Uterus (tissue), 4 donors: ENCODE data around the gene ASB11. TPM values are rescaled to one million over a fixed set of nuclear protein-coding genes. Genes with fewer than 3 reads are reported as not detected.
"Not testable (repeated sequence)": the region's sequence is repeated elsewhere in the genome, so short reads cannot be mapped to it uniquely, and the experiment has no call there.

Experiments
- DNase-seq, 2 donors: peaks; one replicate each; pipeline ENCODE4 v3.0.0-alpha.2; 2019 to 2020
- H3K27ac ChIP-seq, 2 donors: fragments of 200-600 bp; sonication (generic); 1 replicate in 1 of 2; 2 replicates in 1 of 2; pipeline ENCODE4 v1.5.1; 2016 to 2018
- H3K27me3 ChIP-seq, 2 donors: fragments of 200-600 bp; sonication (generic); one replicate each; pipeline ENCODE4 v1.5.1; 2018 to 2019; ENCODE audit warnings: control low read depth in 1 of 2
- H3K36me3 ChIP-seq, 2 donors: fragments of 200-600 bp; sonication (generic); one replicate each; pipeline ENCODE4 v1.5.1; 2019; ENCODE audit warnings: control low read depth in 1 of 2
- H3K4me1 ChIP-seq, 2 donors: fragments of 200-600 bp; sonication (generic); one replicate each; pipeline ENCODE4 v1.5.1; 2018 to 2019; ENCODE audit warnings: control low read depth in 1 of 2
- H3K4me3 ChIP-seq, 2 donors: fragments of 200-600 bp; sonication (generic); 1 replicate in 1 of 2; 2 replicates in 1 of 2; pipeline ENCODE4 v1.5.1; 2018 to 2019; ENCODE audit warnings: mild to moderate bottlenecking in 1 of 2
- H3K9me3 ChIP-seq, 2 donors: fragments of 200-600 bp; sonication (generic); one replicate each; pipeline ENCODE4 v1.5.1; 2019; ENCODE audit warnings: control low read depth in 1 of 2
- POLR2A ChIP-seq, 2 donors: fragments of 450-650 bp; IDR thresholded peaks; one replicate each; pipeline ENCODE4 v1.6.1; 2016; ENCODE audit warnings: antibody characterized with exemption in 2 of 2, mild to moderate bottlenecking in 1 of 2, moderate library complexity in 1 of 2
- intact Hi-C: fragments of 100-400 bp; cut with DNase I; formaldehyde crosslinking; loops from one replicate; pipeline ENCODE4 v1.15.1; 2023; ENCODE audit warnings: low total_unique reads
- total RNA-seq, 4 donors: library from RNA; depleted of rRNA in 3 of 4; stranded (reverse); fragments of >200 nt in 3 of 4; gene quantifications; one replicate each; pipeline versions ENCODE4 v1.1.0 to v1.2.4, GENCODE V29; 2014 to 2023
- TF ChIP-seq, protein P1 (sequence below), 4 experiments: fragments of 200-600 bp in 2 of 4; fragments of 450-650 bp in 2 of 4; sonication (generic) in 2 of 4; IDR thresholded peaks; one replicate each; pipeline ENCODE4 v1.5.1; 2016 to 2019; ENCODE audit warnings: antibody characterized with exemption in 4 of 4, mild to moderate bottlenecking in 2 of 4, moderate library complexity in 1 of 4
- donor health status: DM: yes; HTN: yes; CAD: no.

The ASB11 gene
- total RNA-seq, 4 donors from 2014 or later = 0.30 to 0.88 TPM; not detected in 2

DNA sequence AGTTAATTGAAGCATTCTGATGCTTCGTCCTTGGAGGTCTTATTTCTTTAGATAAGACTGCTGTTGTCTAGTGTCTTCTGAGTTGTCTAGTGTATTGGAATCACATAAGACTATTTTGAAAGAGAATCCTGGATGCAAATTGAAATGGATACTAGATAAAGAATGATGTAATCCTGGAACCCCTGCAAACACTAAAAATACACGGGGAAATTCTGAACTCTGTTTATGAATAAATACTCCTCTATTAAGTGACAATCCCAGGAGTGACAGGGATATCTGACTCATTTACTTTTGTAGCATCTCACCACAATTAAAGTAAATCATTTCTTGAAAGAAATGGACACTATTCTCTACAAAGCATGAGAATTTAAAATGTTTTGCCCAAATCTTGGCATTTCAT, 968 bp downstream of the ASB11 start:
- Histone ChIP-seq H3K9me3 (no peaks in the 10 kb centered on the region), H3K4me1 (no peaks in the 10 kb centered on the region), H3K36me3 (no peaks in the 10 kb centered on the region), H3K4me3 (no peak overlapping the region), H3K27me3 (no peaks in the 10 kb centered on the region), H3K27ac (no peak overlapping the region)
- DNase-seq = no peak
- intact Hi-C loops = no loop called here
- TF ChIP-seq, protein P1, sequence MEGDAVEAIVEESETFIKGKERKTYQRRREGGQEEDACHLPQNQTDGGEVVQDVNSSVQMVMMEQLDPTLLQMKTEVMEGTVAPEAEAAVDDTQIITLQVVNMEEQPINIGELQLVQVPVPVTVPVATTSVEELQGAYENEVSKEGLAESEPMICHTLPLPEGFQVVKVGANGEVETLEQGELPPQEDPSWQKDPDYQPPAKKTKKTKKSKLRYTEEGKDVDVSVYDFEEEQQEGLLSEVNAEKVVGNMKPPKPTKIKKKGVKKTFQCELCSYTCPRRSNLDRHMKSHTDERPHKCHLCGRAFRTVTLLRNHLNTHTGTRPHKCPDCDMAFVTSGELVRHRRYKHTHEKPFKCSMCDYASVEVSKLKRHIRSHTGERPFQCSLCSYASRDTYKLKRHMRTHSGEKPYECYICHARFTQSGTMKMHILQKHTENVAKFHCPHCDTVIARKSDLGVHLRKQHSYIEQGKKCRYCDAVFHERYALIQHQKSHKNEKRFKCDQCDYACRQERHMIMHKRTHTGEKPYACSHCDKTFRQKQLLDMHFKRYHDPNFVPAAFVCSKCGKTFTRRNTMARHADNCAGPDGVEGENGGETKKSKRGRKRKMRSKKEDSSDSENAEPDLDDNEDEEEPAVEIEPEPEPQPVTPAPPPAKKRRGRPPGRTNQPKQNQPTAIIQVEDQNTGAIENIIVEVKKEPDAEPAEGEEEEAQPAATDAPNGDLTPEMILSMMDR (IDR thresholded peaks at IDR 0.05) = no peak
- TF ChIP-seq POLR2A (IDR thresholded peaks at IDR 0.05) = no peak

DNA sequence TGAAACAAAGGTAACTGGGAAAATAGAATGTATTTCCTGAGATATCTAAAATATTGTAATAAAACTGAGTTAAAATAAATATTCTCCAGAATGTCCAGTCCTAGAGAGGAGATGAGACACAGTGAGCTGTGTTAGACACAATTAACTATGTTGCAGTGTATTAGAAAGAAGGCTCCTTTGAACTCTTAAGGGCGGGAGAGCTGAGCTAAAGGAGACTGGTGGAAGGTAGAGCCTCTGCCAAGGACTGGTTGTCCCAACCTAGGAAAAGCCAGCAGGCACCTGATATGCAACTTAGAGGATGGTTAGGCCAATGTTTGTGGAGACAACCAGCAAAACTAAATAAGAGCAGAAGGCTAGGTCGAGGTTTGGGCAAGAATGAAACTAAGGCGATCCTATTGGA, 4.3 kb downstream of the ASB11 start:
- Histone ChIP-seq H3K9me3 (no peaks in the 10 kb centered on the region), H3K36me3 (no peaks in the 10 kb centered on the region), H3K4me3 (no peak overlapping the region), H3K27ac (no peak overlapping the region), H3K4me1 (no peaks in the 10 kb centered on the region), H3K27me3 (no peaks in the 10 kb centered on the region)
- no peak for DNase-seq
- no peak for TF ChIP-seq POLR2A (IDR thresholded peaks at IDR 0.05)
- TF ChIP-seq, protein P1 (IDR thresholded peaks at IDR 0.05) = no peak
- intact Hi-C loops = no loop called here

GRCh38 chrX:15310117-15310516, 5.3 kb downstream of the ASB11 start:
- no peaks in the 10 kb centered on the region for H3K9me3 ChIP-seq
- TF ChIP-seq POLR2A (IDR thresholded peaks at IDR 0.05) = no peak
- TF ChIP-seq, protein P1 (IDR thresholded peaks at IDR 0.05) = no peak
- no peak overlapping the region for H3K4me3 ChIP-seq
- H3K27ac ChIP-seq = peak overlapping the region in 1 of 2 donors; percentile 10
- no peak for DNase-seq
- H3K4me1 ChIP-seq = no peaks in the 10 kb centered on the region
- no peaks in the 10 kb centered on the region for H3K27me3 ChIP-seq
- no peaks in the 10 kb centered on the region for H3K36me3 ChIP-seq
- intact Hi-C loops = no loop called here

DNA sequence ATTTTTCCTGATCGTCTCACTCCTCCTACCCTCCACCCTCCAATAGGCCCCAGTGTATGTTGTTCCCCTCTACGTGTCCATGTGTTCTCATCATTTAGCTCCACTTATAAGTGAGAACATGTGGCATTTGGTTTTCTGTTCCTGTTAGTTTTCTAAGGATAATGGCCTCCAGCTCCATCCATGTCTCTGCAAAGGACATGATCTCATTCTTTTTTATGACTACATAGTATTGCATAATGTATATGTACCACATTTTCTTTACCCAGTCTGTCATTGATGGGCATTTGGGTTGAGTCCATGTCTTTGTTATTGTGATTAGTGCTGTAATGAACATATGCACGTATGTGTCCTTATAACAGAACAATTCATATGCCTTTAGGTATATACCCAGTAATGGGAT, 9.5 kb downstream of the ASB11 start:
- H3K4me3 ChIP-seq, H3K4me1 ChIP-seq, DNase-seq, H3K27ac ChIP-seq, H3K27me3 ChIP-seq, H3K9me3 ChIP-seq, intact Hi-C loops, H3K36me3 ChIP-seq: not testable (repeated sequence)

DNA sequence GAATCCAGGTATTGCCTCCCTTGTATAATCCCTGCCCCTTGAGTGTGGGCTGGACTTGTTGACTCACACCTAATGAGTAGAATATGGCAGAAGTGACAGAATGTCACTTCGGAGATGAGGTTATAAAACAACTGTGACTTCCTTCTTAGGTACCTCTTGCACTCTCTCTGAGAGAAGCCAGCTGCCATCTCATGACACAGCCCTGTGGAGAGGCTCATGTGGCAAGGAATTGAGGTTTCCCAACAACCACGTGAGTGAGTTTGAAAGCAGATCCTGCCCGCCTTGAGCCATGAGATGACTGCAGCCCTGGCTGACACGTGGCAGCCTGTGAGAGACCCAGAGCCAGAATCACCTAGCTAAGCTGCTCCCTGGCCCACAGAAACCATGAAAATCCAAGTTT, 13.5 kb downstream of the ASB11 start:
- no peak overlapping the region for H3K27ac ChIP-seq
- H3K4me3 ChIP-seq = no peak overlapping the region
- H3K4me1 ChIP-seq = no peaks in the 10 kb centered on the region
- DNase-seq = no peak
- TF ChIP-seq POLR2A (IDR thresholded peaks at IDR 0.05) = no peak
- TF ChIP-seq, protein P1 (IDR thresholded peaks at IDR 0.05) = no peak
- H3K36me3 ChIP-seq = no peaks in the 10 kb centered on the region
- H3K9me3 ChIP-seq = no peaks in the 10 kb centered on the region
- peaks cover 0 to 6% of the 10 kb centered on the region in 2 donors for H3K27me3 ChIP-seq
- intact Hi-C loops = no loop called here
